Ishikawa (cell line): ENCODE data around the gene CACNG5.
A peak's percentile ranks its signal among the peaks of the same experiment; 100 is the strongest.

Experiments used
- CEBPB ChIP-seq: IDR thresholded peaks from 2 replicates; pipeline ENCODE4 v1.6.1; 2012
- RAD21 ChIP-seq: IDR thresholded peaks from 2 replicates; pipeline ENCODE4 v1.6.1; 2012; ENCODE audit warnings: low read depth

GRCh38 chr17:66900126-66901010 lies 65.5 kb downstream of the CACNG5 start:
- peak; percentile 52 for TF ChIP-seq RAD21
- no peak for TF ChIP-seq CEBPB
